K562 (cell line): ENCODE measurements around the gene ANO7. TPM values are rescaled to one million over a fixed set of nuclear protein-coding genes. Genes with fewer than 3 reads are reported as not detected.

Experiments used
- ATAC-seq: fragments of 200-7000 bp; cut with Tn5 transposase; 3 replicates; pipeline ENCODE4 v1.9.1; 2020; ENCODE audit warnings: moderate library complexity
- BruUV-seq: library from RNA; stranded (reverse); fragments of 400-500 nt; replicated peaks from 2 replicates; lab custom pipeline; 2021; lab: Mats Ljungman, UMichigan
- CTCF ChIA-PET: fragments of 300-600 bp; formaldehyde crosslinking; extraction: SDS; loops from one replicate; lab custom pipeline; 2021; ENCODE audit warnings: low intra/inter-chr PET ratio; lab: Yijun Ruan, JAX
- POLR2A ChIA-PET: fragments of 300-600, 350-650 bp; sonication (Branson Sonifier 250); formaldehyde crosslinking; extraction: SDS; loops from one replicate; lab custom pipeline; 2021; ENCODE audit warnings: antibody characterized with exemption, inconsistent platforms; lab: Yijun Ruan, JAX
- DNase-seq, 4 experiments: peaks; one replicate each; pipeline versions ENCODE4 v3.0.0 to v3.0.0-alpha.2; 2011 to 2018; ENCODE audit warnings: low spot score in 3 of 4, mixed read lengths in 3 of 4; ENCODE audit errors: extremely low read depth in 1 of 4
- FAIRE-seq: peaks from 2 replicates; lab custom pipeline; 2011; peaks lifted over from hg19 to GRCh38; lab: Jason Lieb, UNC
- H2AFZ ChIP-seq: 2 replicates; pipeline ENCODE4 v1.6.0; 2011; ENCODE audit warnings: low read depth, low read length, control low read depth, inconsistent platforms
- H3K27ac ChIP-seq: fragments of 200-600 bp; 3 replicates; pipeline ENCODE4 v1.8.0; 2011; ENCODE audit warnings: low read depth, mild to moderate bottlenecking, control low read depth, inconsistent platforms, low read length, moderate library complexity, mixed read lengths; ENCODE audit errors: extremely low read depth
- H3K27me3 ChIP-seq, 2 experiments: fragments of 300-600 bp in 1 of 2; 2 replicates in 1 of 2; 3 replicates in 1 of 2; pipeline versions ENCODE4 v1.6.0 to v1.8.0; 2011; ENCODE audit warnings: inconsistent platforms in 2 of 2, low read length in 2 of 2, mild to moderate bottlenecking in 1 of 2, mixed read lengths in 1 of 2, moderate library complexity in 1 of 2; ENCODE audit not compliant: control insufficient read depth in 2 of 2, insufficient read depth in 2 of 2
- H3K36me3 ChIP-seq: fragments of 300-600 bp; 3 replicates; pipeline ENCODE4 v1.8.0; 2011; ENCODE audit warnings: mild to moderate bottlenecking, low read length, inconsistent platforms; ENCODE audit not compliant: control insufficient read depth, insufficient read depth
- H3K4me1 ChIP-seq, 2 experiments: fragments of 200-600 bp in 1 of 2; replicated peaks in 1 of 2; 2 replicates in 1 of 2; 3 replicates in 1 of 2; pipeline versions ENCODE4 v1.5.1 to v1.8.0; 2011; ENCODE audit warnings: inconsistent platforms in 2 of 2, low read length in 2 of 2, mild to moderate bottlenecking in 1 of 2, mixed read lengths in 1 of 2, moderate library complexity in 1 of 2; ENCODE audit not compliant: control insufficient read depth in 2 of 2, insufficient read depth in 2 of 2
- H3K4me2 ChIP-seq: 2 replicates; pipeline ENCODE4 v1.6.1; 2011; ENCODE audit warnings: low read length, control low read depth, inconsistent platforms, mixed read lengths; ENCODE audit not compliant: insufficient read depth
- H3K4me3 ChIP-seq: fragments of 200-600 bp; sonication (generic), shearing (Covaris generic); 2 replicates; pipeline ENCODE4 v1.5.1; 2016; ENCODE audit warnings: control low read depth, inconsistent platforms
- H3K79me2 ChIP-seq: fragments of 200-600 bp; 3 replicates; pipeline ENCODE4 v1.8.0; 2011; ENCODE audit warnings: low read length, inconsistent platforms; ENCODE audit not compliant: control insufficient read depth, insufficient read depth
- H3K9ac ChIP-seq, 2 experiments: 2 replicates each; pipeline versions ENCODE4 v1.6.0 to v1.6.1; 2011; ENCODE audit warnings: low read depth in 2 of 2, low read length in 2 of 2, control low read depth in 1 of 2, inconsistent platforms in 1 of 2, mild to moderate bottlenecking in 1 of 2, mixed read lengths in 1 of 2; ENCODE audit not compliant: insufficient read depth in 1 of 2
- H3K9me1 ChIP-seq: one replicate; pipeline ENCODE4 v1.6.0; 2011; ENCODE audit warnings: inconsistent platforms, mild to moderate bottlenecking, low read length, moderate library complexity; ENCODE audit not compliant: control insufficient read depth, insufficient read depth
- H3K9me3 ChIP-seq: replicated peaks from 2 replicates; pipeline ENCODE4 v1.5.1; 2011; ENCODE audit warnings: low read depth, low read length, inconsistent platforms; ENCODE audit not compliant: control insufficient read depth, insufficient read depth
- H4K20me1 ChIP-seq: replicated peaks from 2 replicates; pipeline ENCODE4 v1.6.1; 2011; ENCODE audit warnings: low read length, inconsistent platforms, mixed read lengths; ENCODE audit not compliant: control insufficient read depth, insufficient read depth
- ATF2 ChIP-seq: sonication (generic); formaldehyde crosslinking; IDR thresholded peaks from 2 replicates; pipeline ENCODE4 v1.8.1; 2022; ENCODE audit warnings: missing genetic modification reagents
- BRF1 ChIP-seq: IDR thresholded peaks from 3 replicates; pipeline ENCODE4 v1.6.1; 2011; ENCODE audit warnings: borderline replicate concordance, mild to moderate bottlenecking; ENCODE audit not compliant: insufficient read length; ENCODE audit errors: extremely low read depth
- CEBPG ChIP-seq, 3 experiments: fragments of 200-800 bp in 1 of 3; sonication (Bioruptor generic) in 1 of 3; sonication (generic) in 1 of 3; formaldehyde crosslinking in 1 of 3; IDR thresholded peaks in 2 of 3; conservative IDR thresholded peaks in 1 of 3; 2 replicates each; pipeline versions ENCODE4 v1.6.1 to v1.8.0; 2016 to 2022; ENCODE audit warnings: missing compliant biosample characterization in 2 of 3, missing genetic modification characterization in 2 of 3, mild to moderate bottlenecking in 1 of 3, missing genetic modification reagents in 1 of 3
- HMGN3 ChIP-seq: IDR thresholded peaks from 2 replicates; pipeline ENCODE4 v1.6.1; 2011; ENCODE audit warnings: borderline replicate concordance, low read depth, mild to moderate bottlenecking, mixed read lengths, low read length; ENCODE audit not compliant: insufficient read length; ENCODE audit errors: extremely low read depth
- LCOR ChIP-seq: sonication (generic); formaldehyde crosslinking; IDR thresholded peaks from 2 replicates; pipeline ENCODE4 v1.8.0; 2022; ENCODE audit warnings: mild to moderate bottlenecking, missing genetic modification reagents
- NCOA6 ChIP-seq: fragments of 450-650 bp; IDR thresholded peaks from 2 replicates; pipeline ENCODE4 v1.6.1; 2017; ENCODE audit warnings: mild to moderate bottlenecking
- NELFE ChIP-seq: IDR thresholded peaks from 2 replicates; pipeline ENCODE4 v1.6.1; 2011; ENCODE audit warnings: mild to moderate bottlenecking; ENCODE audit not compliant: insufficient read depth, insufficient read length
- PML ChIP-seq: IDR thresholded peaks from 2 replicates; pipeline ENCODE4 v1.6.1; 2012; ENCODE audit warnings: low read length, inconsistent platforms
- POLR3A ChIP-seq: IDR thresholded peaks from 2 replicates; pipeline ENCODE4 v1.6.1; 2011; ENCODE audit warnings: borderline replicate concordance, mild to moderate bottlenecking, moderate library complexity; ENCODE audit not compliant: insufficient read length, insufficient read depth; ENCODE audit errors: extremely low read depth
- SREBF1 ChIP-seq: fragments of 150-350 bp; IDR thresholded peaks from 2 replicates; pipeline ENCODE4 v1.6.1; 2014; ENCODE audit warnings: antibody characterized with exemption, low read depth, low read length, borderline replicate concordance
- SRSF9 ChIP-seq: fragments of 200-400 bp; formaldehyde crosslinking; IDR thresholded peaks from 2 replicates; pipeline ENCODE4 v1.6.1; 2017; ENCODE audit warnings: low read depth, low read length, borderline replicate concordance
- TAF15 ChIP-seq: fragments of 200-400 bp; formaldehyde crosslinking; IDR thresholded peaks from 2 replicates; pipeline ENCODE4 v1.6.1; 2017; ENCODE audit warnings: mild to moderate bottlenecking, low read depth, low read length, moderate library complexity
- TEAD4 ChIP-seq, 2 experiments: sonication (generic) in 1 of 2; formaldehyde crosslinking in 1 of 2; IDR thresholded peaks; 2 replicates each; pipeline versions ENCODE4 v1.6.1 to v1.8.0; 2012 to 2022; ENCODE audit warnings: borderline replicate concordance in 1 of 2, inconsistent platforms in 1 of 2, low read length in 1 of 2, mild to moderate bottlenecking in 1 of 2, missing genetic modification reagents in 1 of 2
- ZNF764 ChIP-seq: fragments of 250-450 bp; sonication (Bioruptor Pico); IDR thresholded peaks from 2 replicates; pipeline ENCODE4 v1.4.0; 2020; ENCODE audit warnings: low read depth, mild to moderate bottlenecking, moderate library complexity
- WGBS: fragments of 100-300 bp; shearing (Covaris generic); methylation state at CpG from one replicate; pipeline ENCODE4 v1.1.6; 2016; ENCODE audit warnings: low coverage, mixed read lengths; ENCODE audit not compliant: insufficient coverage; ENCODE audit errors: missing lambda C conversion rate; 5-methylcytosine and 5-hydroxymethylcytosine counted together
- in situ Hi-C: fragments of 300-500 bp; cut with MboI; formaldehyde crosslinking; loops from 4 replicates; pipeline ENCODE4 v1.15.0; 2018; ENCODE audit warnings: inconsistent platforms, mixed read lengths
- intact Hi-C: fragments of 100-400 bp; cut with micrococcal nuclease; formaldehyde crosslinking; loops from 2 replicates; pipeline ENCODE4 v1.14.2; 2022
- polyA plus RNA-seq, 8 experiments: library from polyadenylated mRNA; depleted of rRNA in 4 of 8; stranded (reverse) in 5 of 8; unstranded in 3 of 8; fragments of >200 nt; fragmentation: Nextera tagmentation in 2 of 8; fragmentation: Illumina TruSeq in 1 of 8; extraction: Ambion mirVana in 2 of 8; extraction: Trizol in 1 of 8; gene quantifications; 2 replicates each; pipeline versions ENCODE4 v1.2.1 to v1.2.3, GENCODE V29; 2011 to 2014; ENCODE audit warnings: inconsistent platforms in 1 of 8, missing spikeins in 1 of 8
- total RNA-seq, 7 experiments: library from RNA; depleted of rRNA in 6 of 7; stranded (reverse); fragments of >200 nt in 6 of 7; fragmentation: Illumina TruSeq in 2 of 7; extraction: Trizol in 2 of 7; gene quantifications; 2 replicates each; pipeline versions ENCODE4 v1.2.1 to v1.2.3, GENCODE V29; 2011 to 2021; ENCODE audit warnings: low replicate concordance in 1 of 7
- TF ChIP-seq, protein P1 (sequence below): fragments of 250-450 bp; sonication (Bioruptor Pico); IDR thresholded peaks from 2 replicates; pipeline ENCODE4 v1.8.0; 2021; ENCODE audit warnings: moderate library complexity, mild to moderate bottlenecking, inconsistent platforms

The ANO7 gene
- total and polyA plus RNA-seq, 9 of the 15 experiments (the other 6 are each of a cell fraction or from before 2014, with no cell fraction given): 0.28 to 5.1 (median 1.1) TPM

DNA sequence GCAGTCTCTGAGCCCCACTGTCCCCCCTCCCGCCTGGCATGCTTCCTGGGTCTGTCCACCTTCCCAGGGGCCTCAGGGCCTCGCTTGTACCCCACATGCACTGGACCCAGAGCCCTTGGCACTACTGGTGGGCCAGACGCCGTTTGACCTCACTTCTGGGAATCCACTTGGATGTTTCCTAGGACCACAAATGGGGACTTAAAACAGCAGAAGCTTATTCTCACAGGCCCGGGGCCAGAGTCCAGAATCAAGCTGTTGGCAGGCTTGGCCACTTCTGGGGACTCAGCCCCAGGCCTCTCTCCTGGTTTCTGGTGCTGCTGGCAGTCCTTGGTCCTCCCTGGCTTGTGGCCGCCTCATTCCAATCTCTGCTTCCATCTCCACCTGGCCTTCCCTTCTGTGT, 19.6 kb downstream of the ANO7 start:
- ATAC-seq (no peak), DNase-seq (no peak), FAIRE-seq (no peak)
- peaks cover 7 to 42% of the 10 kb centered on the region in 2 experiments; a peak in 4 of 5 replicates for H3K27me3 ChIP-seq
- intact Hi-C loops (no loop called here), in situ Hi-C loops (no loop called here)
- H3K79me2 ChIP-seq: no peaks in the 10 kb centered on the region
- H3K4me3 ChIP-seq: no peak overlapping the region
- H4K20me1 ChIP-seq: no peaks in the 10 kb centered on the region
- H3K36me3 ChIP-seq: no peaks in the 10 kb centered on the region
- ChIA-PET CTCF (no interaction called here), POLR2A (interaction anchor here (1.2 kb wide), 1 partner anchor 12 kb away, joined by 3 read pairs; no protein-coding TSS in a partner anchor)
- H3K27ac ChIP-seq: no peak overlapping the region
- H3K9me3 ChIP-seq: no peaks in the 10 kb centered on the region
- WGBS: 2% methylated on average over 6 of the region's 6 CpGs
- H2AFZ ChIP-seq: no peak overlapping the region
- H3K4me1 ChIP-seq: peaks cover 0 to 20% of the 10 kb centered on the region in 2 experiments; a peak in 1 of 5 replicates
- no peak overlapping the region for H3K4me2 ChIP-seq
- H3K9ac ChIP-seq: no peak overlapping the region
- H3K9me1 ChIP-seq: no peaks in the 10 kb centered on the region
- BruUV-seq: no TSS peak
- TF ChIP-seq BRF1 (no peak), NCOA6 (no peak), CEBPG (CRISPR knock-in tag; IDR thresholded peaks at IDR 0.05) (no peak), CEBPG (tag; conservative IDR thresholded peaks at IDR 0.05 in 1 of 2, IDR thresholded peaks at IDR 0.05 in 1 of 2) (no peak), SREBF1 (no peak), ZNF764 (CRISPR knock-in tag) (no peak), SRSF9 (no peak), POLR3A (no peak), PML (no peak), ATF2 (CRISPR knock-in tag) (no peak), TEAD4 (IDR thresholded peaks at IDR 0.05; ENCODE audit: low read length) (no peak), TEAD4 (CRISPR knock-in tag; IDR thresholded peaks at IDR 0.05; ENCODE audit: borderline replicate concordance) (no peak), NELFE (no peak), HMGN3 (no peak), LCOR (no peak), TAF15 (no peak)
- TF ChIP-seq, protein P1, sequence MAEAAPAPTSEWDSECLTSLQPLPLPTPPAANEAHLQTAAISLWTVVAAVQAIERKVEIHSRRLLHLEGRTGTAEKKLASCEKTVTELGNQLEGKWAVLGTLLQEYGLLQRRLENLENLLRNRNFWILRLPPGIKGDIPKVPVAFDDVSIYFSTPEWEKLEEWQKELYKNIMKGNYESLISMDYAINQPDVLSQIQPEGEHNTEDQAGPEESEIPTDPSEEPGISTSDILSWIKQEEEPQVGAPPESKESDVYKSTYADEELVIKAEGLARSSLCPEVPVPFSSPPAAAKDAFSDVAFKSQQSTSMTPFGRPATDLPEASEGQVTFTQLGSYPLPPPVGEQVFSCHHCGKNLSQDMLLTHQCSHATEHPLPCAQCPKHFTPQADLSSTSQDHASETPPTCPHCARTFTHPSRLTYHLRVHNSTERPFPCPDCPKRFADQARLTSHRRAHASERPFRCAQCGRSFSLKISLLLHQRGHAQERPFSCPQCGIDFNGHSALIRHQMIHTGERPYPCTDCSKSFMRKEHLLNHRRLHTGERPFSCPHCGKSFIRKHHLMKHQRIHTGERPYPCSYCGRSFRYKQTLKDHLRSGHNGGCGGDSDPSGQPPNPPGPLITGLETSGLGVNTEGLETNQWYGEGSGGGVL (CRISPR knock-in tag): no peak
- TF ChIP-seq, all 486 proteins: peak for 0
